ENCODE results near the gene DMRTB1. TPM values are rescaled to one million over a fixed set of nuclear protein-coding genes. Genes with fewer than 3 reads are reported as not detected.
A peak's percentile ranks its signal among the peaks of the same experiment; 100 is the strongest.

DMRTB1 gene
- total and polyA plus RNA-seq, 4 donors = not detected

- ATAC-seq (ENCODE audit: insufficient read depth, low FRiP score) (no peak), DNase-seq (peak in 1 of 3 donors; percentile 23)
- H3K27ac ChIP-seq (ENCODE audit: low read depth in 1 of 2, low read length in 1 of 2) = no peak overlapping the region
- H3K9me3 ChIP-seq (ENCODE audit: control insufficient read depth in 4 of 4, insufficient read depth in 3 of 4, low read length in 3 of 4) = peaks cover 0 to 2% (median 0%) of the 10 kb centered on the region in 4 donors
- H3K27me3 ChIP-seq (ENCODE audit: control insufficient read depth in 3 of 3, insufficient read depth in 3 of 3, low read length in 2 of 3) = peaks cover 0 to 7% (median 4%) of the 10 kb centered on the region in 3 donors
- no peak overlapping the region for H3K4me3 ChIP-seq
- H3K9ac ChIP-seq (ENCODE audit: insufficient read depth in 1 of 2, low read length in 2 of 2) = no peak overlapping the region
- H3K4me1 ChIP-seq (ENCODE audit: control insufficient read depth in 5 of 5, insufficient read depth in 5 of 5, low read length in 5 of 5) = peaks cover 0 to 6% (median 2%) of the 10 kb centered on the region in 5 donors
- no peaks in the 10 kb centered on the region for H3K36me3 ChIP-seq (ENCODE audit: control insufficient read depth in 4 of 4, insufficient read depth in 4 of 4, low read length in 4 of 4)
- TF ChIP-seq, protein P1, sequence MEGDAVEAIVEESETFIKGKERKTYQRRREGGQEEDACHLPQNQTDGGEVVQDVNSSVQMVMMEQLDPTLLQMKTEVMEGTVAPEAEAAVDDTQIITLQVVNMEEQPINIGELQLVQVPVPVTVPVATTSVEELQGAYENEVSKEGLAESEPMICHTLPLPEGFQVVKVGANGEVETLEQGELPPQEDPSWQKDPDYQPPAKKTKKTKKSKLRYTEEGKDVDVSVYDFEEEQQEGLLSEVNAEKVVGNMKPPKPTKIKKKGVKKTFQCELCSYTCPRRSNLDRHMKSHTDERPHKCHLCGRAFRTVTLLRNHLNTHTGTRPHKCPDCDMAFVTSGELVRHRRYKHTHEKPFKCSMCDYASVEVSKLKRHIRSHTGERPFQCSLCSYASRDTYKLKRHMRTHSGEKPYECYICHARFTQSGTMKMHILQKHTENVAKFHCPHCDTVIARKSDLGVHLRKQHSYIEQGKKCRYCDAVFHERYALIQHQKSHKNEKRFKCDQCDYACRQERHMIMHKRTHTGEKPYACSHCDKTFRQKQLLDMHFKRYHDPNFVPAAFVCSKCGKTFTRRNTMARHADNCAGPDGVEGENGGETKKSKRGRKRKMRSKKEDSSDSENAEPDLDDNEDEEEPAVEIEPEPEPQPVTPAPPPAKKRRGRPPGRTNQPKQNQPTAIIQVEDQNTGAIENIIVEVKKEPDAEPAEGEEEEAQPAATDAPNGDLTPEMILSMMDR (IDR thresholded peaks at IDR 0.05; ENCODE audit: control extremely low read depth, extremely low read depth) = no peak
- WGBS, 2 donors = 66 to 82% methylated on average over 4 of the region's 4 CpGs
Measured at GRCh38 chr1:53416269-53416813, 42.9 kb upstream of the DMRTB1 start.

DNA sequence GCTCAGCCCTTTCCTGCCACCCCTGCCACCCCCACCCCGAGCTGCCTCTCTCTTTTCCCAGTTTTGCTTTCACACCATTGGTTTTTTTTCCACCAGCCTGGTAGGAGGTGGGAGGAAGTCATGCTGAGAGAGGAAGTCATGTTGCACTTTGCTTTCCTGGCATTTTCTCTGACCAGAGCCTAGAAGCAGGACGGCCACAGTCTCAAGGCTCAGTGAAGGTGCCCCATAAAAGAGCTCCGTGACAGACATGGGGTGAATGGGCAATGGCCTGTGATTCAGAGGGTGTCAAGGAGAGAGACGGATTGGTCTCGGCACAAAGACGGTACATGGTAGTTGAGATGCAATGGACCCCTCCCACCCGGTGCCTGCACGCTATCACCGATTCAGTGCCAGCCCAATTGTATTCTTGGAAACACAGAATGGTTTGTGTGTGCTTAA is 42.1 kb upstream of the DMRTB1 start:
- no peak for ATAC-seq (ENCODE audit: insufficient read depth, low FRiP score)
- 36 to 48% methylated on average over 9 of the region's 9 CpGs for WGBS, 2 donors
- peaks cover 0 to 6% (median 2%) of the 10 kb centered on the region in 5 donors for H3K4me1 ChIP-seq (ENCODE audit: control insufficient read depth in 5 of 5, insufficient read depth in 5 of 5, low read length in 5 of 5)
- no peak overlapping the region for H3K9ac ChIP-seq (ENCODE audit: insufficient read depth in 1 of 2, low read length in 2 of 2)
- no peak overlapping the region for H3K27ac ChIP-seq (ENCODE audit: low read depth in 1 of 2, low read length in 1 of 2)
- TF ChIP-seq, protein P1 (IDR thresholded peaks at IDR 0.05; ENCODE audit: control extremely low read depth, extremely low read depth) = no peak
- DNase-seq = no peak
- H3K4me3 ChIP-seq = no peak overlapping the region
- H3K36me3 ChIP-seq (ENCODE audit: control insufficient read depth in 4 of 4, insufficient read depth in 4 of 4, low read length in 4 of 4) = no peaks in the 10 kb centered on the region
- H3K9me3 ChIP-seq (ENCODE audit: control insufficient read depth in 4 of 4, insufficient read depth in 3 of 4, low read length in 3 of 4) = peaks cover 0 to 2% (median 0%) of the 10 kb centered on the region in 4 donors
- peaks cover 0 to 7% (median 6%) of the 10 kb centered on the region in 3 donors for H3K27me3 ChIP-seq (ENCODE audit: control insufficient read depth in 3 of 3, insufficient read depth in 3 of 3, low read length in 2 of 3)

DNA sequence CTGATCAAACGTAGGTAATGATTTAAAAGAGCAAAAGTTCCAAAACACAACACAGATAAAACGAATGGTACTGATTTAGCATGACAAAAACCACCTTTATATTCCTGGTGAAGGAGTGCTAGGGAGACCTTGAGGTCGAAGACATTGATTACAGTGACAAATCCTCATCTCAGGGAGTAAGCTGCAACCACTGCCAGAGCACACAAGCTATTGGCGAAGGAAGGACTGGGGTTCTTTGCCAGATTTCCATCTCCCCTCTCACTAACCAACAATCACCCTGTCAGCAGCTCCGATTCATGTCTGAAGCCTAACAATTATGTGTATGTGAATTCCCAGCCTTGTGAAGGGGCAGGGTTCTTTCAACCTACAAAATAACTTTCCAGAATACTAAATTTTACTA is 40.2 kb upstream of the DMRTB1 start:
- Histone ChIP-seq H3K4me1 (ENCODE audit: control insufficient read depth in 5 of 5, insufficient read depth in 5 of 5, low read length in 5 of 5) (peaks cover 0 to 6% (median 0%) of the 10 kb centered on the region in 5 donors), H3K9ac (ENCODE audit: insufficient read depth in 1 of 2, low read length in 2 of 2) (no peak overlapping the region), H3K4me3 (no peak overlapping the region), H3K36me3 (ENCODE audit: control insufficient read depth in 4 of 4, insufficient read depth in 4 of 4, low read length in 4 of 4) (no peaks in the 10 kb centered on the region), H3K27ac (ENCODE audit: low read depth in 1 of 2, low read length in 1 of 2) (no peak overlapping the region), H3K27me3 (ENCODE audit: control insufficient read depth in 3 of 3, insufficient read depth in 3 of 3, low read length in 2 of 3) (peaks cover 0 to 7% (median 6%) of the 10 kb centered on the region in 3 donors), H3K9me3 (ENCODE audit: control insufficient read depth in 4 of 4, insufficient read depth in 3 of 4, low read length in 3 of 4) (peaks cover 0 to 2% (median 0%) of the 10 kb centered on the region in 4 donors)
- DNase-seq (no peak), ATAC-seq (ENCODE audit: insufficient read depth, low FRiP score) (no peak)
- TF ChIP-seq, protein P1 (IDR thresholded peaks at IDR 0.05; ENCODE audit: control extremely low read depth, extremely low read depth) = no peak
- 58 to 78% methylated on average over 5 of the region's 5 CpGs for WGBS, 2 donors
